Fibroblast of lung (primary cell): Measurements from ENCODE around the gene PNKP. TPM values are rescaled to one million over a fixed set of nuclear protein-coding genes. Genes with fewer than 3 reads are reported as not detected.
A peak's percentile ranks its signal among the peaks of the same experiment; 100 is the strongest.

Source experiments
- DNase-seq, 2 donors: peaks; one replicate each; pipeline versions ENCODE4 v3.0.0 to v3.0.0-alpha.2; 2010; ENCODE audit warnings: low read depth in 2 of 2
- H2AFZ ChIP-seq: 2 replicates; pipeline ENCODE4 v1.5.1; 2012; ENCODE audit warnings: low read length, control low read depth, inconsistent platforms
- H3K27ac ChIP-seq: 2 replicates; pipeline ENCODE4 v1.5.1; 2011; ENCODE audit warnings: low read length, control low read depth; ENCODE audit not compliant: insufficient read depth
- H3K27me3 ChIP-seq: 2 replicates; pipeline ENCODE4 v1.5.1; 2011; ENCODE audit warnings: mild to moderate bottlenecking, low read length; ENCODE audit not compliant: control insufficient read depth, insufficient read depth
- H3K36me3 ChIP-seq: 2 replicates; pipeline ENCODE4 v1.5.1; 2011; ENCODE audit warnings: low read length; ENCODE audit not compliant: control insufficient read depth, insufficient read depth
- H3K4me1 ChIP-seq: 2 replicates; pipeline ENCODE4 v1.5.1; 2011; ENCODE audit warnings: low read length; ENCODE audit not compliant: control insufficient read depth, insufficient read depth; ENCODE audit errors: extremely low read depth
- H3K4me2 ChIP-seq: 2 replicates; pipeline ENCODE4 v1.5.1; 2011; ENCODE audit warnings: low read length, control low read depth; ENCODE audit not compliant: insufficient read depth; ENCODE audit errors: extremely low read depth
- H3K4me3 ChIP-seq, 4 experiments: fragments of 200-600 bp in 1 of 4; sonication (generic) in 1 of 4; replicated peaks in 1 of 4; 2 replicates each; pipeline ENCODE4 v1.5.1; 2011 to 2016; ENCODE audit warnings: low read length in 4 of 4, low read depth in 3 of 4, mild to moderate bottlenecking in 3 of 4, control low read depth in 2 of 4, inconsistent platforms in 1 of 4, mixed read lengths in 1 of 4; ENCODE audit not compliant: insufficient read depth in 1 of 4; ENCODE audit errors: control extremely low read depth in 1 of 4
- H3K79me2 ChIP-seq: 2 replicates; pipeline ENCODE4 v1.5.1; 2012; ENCODE audit warnings: mild to moderate bottlenecking, low read length, inconsistent platforms; ENCODE audit not compliant: control insufficient read depth, insufficient read depth
- H3K9ac ChIP-seq: 2 replicates; pipeline ENCODE4 v1.5.1; 2011; ENCODE audit warnings: mild to moderate bottlenecking, low read length, control low read depth; ENCODE audit not compliant: insufficient read depth
- H3K9me3 ChIP-seq: 2 replicates; pipeline ENCODE4 v1.5.1; 2012; ENCODE audit warnings: low read depth, low read length; ENCODE audit not compliant: control insufficient read depth, insufficient read depth
- H4K20me1 ChIP-seq: 2 replicates; pipeline ENCODE4 v1.5.1; 2011; ENCODE audit warnings: low read length; ENCODE audit not compliant: control insufficient read depth, insufficient read depth; ENCODE audit errors: extremely low read depth
- CTCF ChIP-seq, 2 donors: IDR thresholded peaks in 1 of 2; conservative IDR thresholded peaks in 1 of 2; 1 replicate in 1 of 2; 2 replicates in 1 of 2; pipeline ENCODE4 v1.5.1; 2011 to 2012; ENCODE audit warnings: low read length in 2 of 2, control low read depth in 1 of 2, inconsistent platforms in 1 of 2, low read depth in 1 of 2, mild to moderate bottlenecking in 1 of 2
- EZH2 ChIP-seq: IDR thresholded peaks from 2 replicates; pipeline ENCODE4 v1.5.1; 2012; ENCODE audit warnings: low read length, control low read depth, mild to moderate bottlenecking; ENCODE audit errors: missing control alignments
- polyA minus RNA-seq: library from RNA; depleted of rRNA, polyadenylated mRNA; stranded (reverse); fragments of >200 nt; gene quantifications from 2 replicates; pipeline ENCODE4 v1.2.3, GENCODE V29; 2011; ENCODE audit warnings: low replicate concordance
- polyA plus RNA-seq, 2 donors: library from polyadenylated mRNA; depleted of rRNA in 1 of 2; stranded (reverse) in 1 of 2; unstranded in 1 of 2; fragments of >200 nt; gene quantifications; 2 replicates each; pipeline ENCODE4 v1.2.1, GENCODE V29; 2011 to 2012; ENCODE audit warnings: missing spikeins in 1 of 2
- total RNA-seq: library from RNA; depleted of rRNA; stranded (reverse); fragments of >200 nt; gene quantifications from 2 replicates; pipeline ENCODE4 v1.2.1, GENCODE V29; 2014

The PNKP gene
- total RNA-seq (21.1 and 32.9 TPM in 2 replicates), polyA plus RNA-seq (11.0 and 17.0 TPM in 2 replicates), polyA minus RNA-seq (25.4 and 45.5 TPM in 2 replicates)
- 25.9 and 35.8 TPM in 2 replicates for polyA plus RNA-seq (2012)

GRCh38 chr19:49866933-49867782 lies at the start of gene PNKP:
Gene PNKP, minus strand, starts transcription at chr19:49867576. Its CDS starts 372 bp downstream, at chr19:49867204.
- H3K4me3 ChIP-seq, result peak within 1 kb of the TSS; percentile 76 to 94 (median 79)
- H3K36me3 ChIP-seq, result peaks cover 17% of the 10 kb centered on the region
- H3K9me3 ChIP-seq, result no peaks in the 10 kb centered on the region
- H3K4me2 ChIP-seq, result peak within 1 kb of the TSS; percentile 97
- peak within 1 kb of the TSS; percentile 46 for H2AFZ ChIP-seq
- peaks cover 16% of the 10 kb centered on the region for H3K4me1 ChIP-seq
- peak within 1 kb of the TSS; percentile 79 for H3K9ac ChIP-seq
- no peaks in the 10 kb centered on the region for H4K20me1 ChIP-seq
- DNase-seq, result peak; percentile 89 to 91
- H3K27me3 ChIP-seq, result no peaks in the 10 kb centered on the region
- TF ChIP-seq EZH2, result no peak
- peaks cover 24% of the 10 kb centered on the region for H3K79me2 ChIP-seq
- peak within 1 kb of the TSS; percentile 78 for H3K27ac ChIP-seq

- H3K27ac ChIP-seq, result no peak overlapping the region
- TF ChIP-seq CTCF (conservative IDR thresholded peaks at IDR 0.05 in 1 of 2, IDR thresholded peaks at IDR 0.05 in 1 of 2; ENCODE audit: low read depth in 1 of 2, low read length in 2 of 2) (no peak), EZH2 (no peak)
- H3K27me3 ChIP-seq, result no peaks in the 10 kb centered on the region
- H3K36me3 ChIP-seq, result peaks cover 10% of the 10 kb centered on the region
- no peak overlapping the region for H3K9ac ChIP-seq
- no peak overlapping the region for H2AFZ ChIP-seq
- no peaks in the 10 kb centered on the region for H3K9me3 ChIP-seq
- DNase-seq, result no peak
- H3K4me2 ChIP-seq, result no peak overlapping the region
- H4K20me1 ChIP-seq, result no peaks in the 10 kb centered on the region
- H3K4me1 ChIP-seq, result no peaks in the 10 kb centered on the region
- H3K79me2 ChIP-seq, result peaks cover 42% of the 10 kb centered on the region
- H3K4me3 ChIP-seq, result no peak overlapping the region
Observed at GRCh38 chr19:49915271-49915670, 47.9 kb upstream of the PNKP start.

GRCh38 chr19:49913720-49914119 lies 46.3 kb upstream of the PNKP start:
- TF ChIP-seq EZH2, result no peak
- no peak for TF ChIP-seq CTCF (conservative IDR thresholded peaks at IDR 0.05 in 1 of 2, IDR thresholded peaks at IDR 0.05 in 1 of 2; ENCODE audit: low read depth in 1 of 2, low read length in 2 of 2)
- Histone ChIP-seq H4K20me1 (no peaks in the 10 kb centered on the region), H3K36me3 (peaks cover 17% of the 10 kb centered on the region), H3K4me3 (no peak overlapping the region), H2AFZ (no peak overlapping the region), H3K79me2 (peaks cover 31% of the 10 kb centered on the region), H3K4me1 (no peaks in the 10 kb centered on the region), H3K9ac (no peak overlapping the region), H3K4me2 (no peak overlapping the region), H3K27ac (no peak overlapping the region), H3K27me3 (no peaks in the 10 kb centered on the region), H3K9me3 (no peaks in the 10 kb centered on the region)
- DNase-seq, result no peak
